ENCODE measurements around the gene GLP2R.
"Not testable (repeated sequence)": the region's sequence is repeated elsewhere in the genome, so short reads cannot be mapped to it uniquely, and the experiment has no call there.

GLP2R gene

GRCh38 chr17:9825641-9826150, at the start of gene GLP2R:
Gene GLP2R (plus strand): TSS chr17:9825924. CDS start chr17:9826064, 140 bp downstream.
- no peak for DNase-seq (ENCODE audit: low read depth in 2 of 2)

GRCh38 chr17:9776911-9777310, 48.8 kb upstream of the GLP2R start:
- no peak for DNase-seq (ENCODE audit: low read depth in 2 of 2)

- DNase-seq (ENCODE audit: low read depth in 2 of 2), result no peak
Observed at GRCh38 chr17:9780552-9780951, 45.2 kb upstream of the GLP2R start.

GRCh38 chr17:9783050-9783449, 42.7 kb upstream of the GLP2R start:
- no peak for DNase-seq (ENCODE audit: low read depth in 2 of 2)

- DNase-seq (ENCODE audit: low read depth in 2 of 2), result not testable (repeated sequence)
Observed at GRCh38 chr17:9783465-9783864, 42.3 kb upstream of the GLP2R start.

GRCh38 chr17:9784544-9784943, 41.2 kb upstream of the GLP2R start:
- DNase-seq (ENCODE audit: low read depth in 2 of 2), result no peak

GRCh38 chr17:9788601-9789000, 37.1 kb upstream of the GLP2R start:
- no peak for DNase-seq (ENCODE audit: low read depth in 2 of 2)

- DNase-seq (ENCODE audit: low read depth in 2 of 2), result no peak
Observed at GRCh38 chr17:9790316-9790715, 35.4 kb upstream of the GLP2R start.

GRCh38 chr17:9790889-9791876, 34.5 kb upstream of the GLP2R start, which contains the start of gene DHRS7C:
Gene DHRS7C (minus strand): TSS chr17:9791592. CDS start chr17:9791284, 308 bp downstream.
- no peak for DNase-seq (ENCODE audit: low read depth in 2 of 2)

- DNase-seq (ENCODE audit: low read depth in 2 of 2), result no peak
Observed at GRCh38 chr17:9792181-9792840, 33.4 kb upstream of the GLP2R start.

GRCh38 chr17:9798008-9798407, 27.7 kb upstream of the GLP2R start:
- DNase-seq (ENCODE audit: low read depth in 2 of 2), result no peak

GRCh38 chr17:9798724-9799123, 27.0 kb upstream of the GLP2R start:
- no peak for DNase-seq (ENCODE audit: low read depth in 2 of 2)

- DNase-seq (ENCODE audit: low read depth in 2 of 2), result no peak
Observed at GRCh38 chr17:9801505-9801904, 24.2 kb upstream of the GLP2R start.

- no peak for DNase-seq (ENCODE audit: low read depth in 2 of 2)
Observed at GRCh38 chr17:9802294-9802693, 23.4 kb upstream of the GLP2R start.

GRCh38 chr17:9802697-9803096, 23.0 kb upstream of the GLP2R start:
- no peak for DNase-seq (ENCODE audit: low read depth in 2 of 2)

- no peak for DNase-seq (ENCODE audit: low read depth in 2 of 2)
Observed at GRCh38 chr17:9805769-9806168, 20.0 kb upstream of the GLP2R start.

GRCh38 chr17:9806699-9807098, 19.0 kb upstream of the GLP2R start:
- no peak for DNase-seq (ENCODE audit: low read depth in 2 of 2)

- no peak for DNase-seq (ENCODE audit: low read depth in 2 of 2)
Observed at GRCh38 chr17:9809409-9809808, 16.3 kb upstream of the GLP2R start.

- no peak for DNase-seq (ENCODE audit: low read depth in 2 of 2)
Observed at GRCh38 chr17:9810100-9810949, 15.4 kb upstream of the GLP2R start.

GRCh38 chr17:9811086-9811485, 14.6 kb upstream of the GLP2R start:
- no peak for DNase-seq (ENCODE audit: low read depth in 2 of 2)

- DNase-seq (ENCODE audit: low read depth in 2 of 2), result no peak
Observed at GRCh38 chr17:9811537-9811936, 14.2 kb upstream of the GLP2R start.

GRCh38 chr17:9813166-9813565, 12.6 kb upstream of the GLP2R start:
- no peak for DNase-seq (ENCODE audit: low read depth in 2 of 2)
